Measurements from ENCODE around the gene INSC.

DNA sequence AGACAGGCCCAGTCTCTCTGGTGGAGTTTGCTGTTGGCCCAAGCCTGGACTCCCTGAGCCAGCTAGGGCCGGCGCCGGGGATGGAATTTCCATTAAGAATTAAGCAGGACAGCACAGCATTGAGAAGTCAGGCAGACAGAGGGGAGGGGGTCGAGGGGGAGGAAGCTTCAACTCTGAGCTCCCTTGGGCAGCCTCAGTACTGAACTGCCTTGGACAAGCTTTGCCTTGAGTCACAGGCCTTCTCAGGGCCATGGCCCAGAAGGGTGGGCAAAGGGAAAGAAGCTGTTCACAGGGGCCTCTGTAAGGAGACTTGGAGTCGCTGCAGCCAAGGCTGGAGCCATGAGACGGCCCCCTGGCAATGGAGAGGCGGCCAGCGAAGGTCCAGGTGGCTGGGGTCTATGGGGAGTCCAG is 2.6 kb upstream of the INSC start:
- no peak for TF ChIP-seq EZH2 (IDR thresholded peaks at IDR 0.05; ENCODE audit: borderline replicate concordance, low read length)
- TF ChIP-seq, protein P1, sequence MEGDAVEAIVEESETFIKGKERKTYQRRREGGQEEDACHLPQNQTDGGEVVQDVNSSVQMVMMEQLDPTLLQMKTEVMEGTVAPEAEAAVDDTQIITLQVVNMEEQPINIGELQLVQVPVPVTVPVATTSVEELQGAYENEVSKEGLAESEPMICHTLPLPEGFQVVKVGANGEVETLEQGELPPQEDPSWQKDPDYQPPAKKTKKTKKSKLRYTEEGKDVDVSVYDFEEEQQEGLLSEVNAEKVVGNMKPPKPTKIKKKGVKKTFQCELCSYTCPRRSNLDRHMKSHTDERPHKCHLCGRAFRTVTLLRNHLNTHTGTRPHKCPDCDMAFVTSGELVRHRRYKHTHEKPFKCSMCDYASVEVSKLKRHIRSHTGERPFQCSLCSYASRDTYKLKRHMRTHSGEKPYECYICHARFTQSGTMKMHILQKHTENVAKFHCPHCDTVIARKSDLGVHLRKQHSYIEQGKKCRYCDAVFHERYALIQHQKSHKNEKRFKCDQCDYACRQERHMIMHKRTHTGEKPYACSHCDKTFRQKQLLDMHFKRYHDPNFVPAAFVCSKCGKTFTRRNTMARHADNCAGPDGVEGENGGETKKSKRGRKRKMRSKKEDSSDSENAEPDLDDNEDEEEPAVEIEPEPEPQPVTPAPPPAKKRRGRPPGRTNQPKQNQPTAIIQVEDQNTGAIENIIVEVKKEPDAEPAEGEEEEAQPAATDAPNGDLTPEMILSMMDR (IDR thresholded peaks at IDR 0.05; ENCODE audit: low read length), result no peak

Measured in OCI-LY1 (cell line).